Psoas muscle (tissue), 8 donors: ENCODE results near the gene GFRA1. TPM values are rescaled to one million over a fixed set of nuclear protein-coding genes. Genes with fewer than 3 reads are reported as not detected.

Experiments used
- ATAC-seq, 4 donors: fragments of 200-7000 bp; cut with Tn5 transposase; one replicate each; pipeline ENCODE4 v1.9.1; 2020; ENCODE audit warnings: moderate library complexity in 3 of 4, mild to moderate bottlenecking in 2 of 4
- DNase-seq, 2 donors: peaks; one replicate each; pipeline ENCODE4 v3.0.0-alpha.2; 2020
- H3K27ac ChIP-seq: fragments of 200-600 bp; one replicate; pipeline ENCODE4 v1.8.0; 2022
- H3K27me3 ChIP-seq, 3 donors: fragments of 200-600 bp in 1 of 3; one replicate each; pipeline versions ENCODE4 v1.6.1 to v1.8.0; 2013 to 2022; ENCODE audit warnings: low read length in 2 of 3, mild to moderate bottlenecking in 2 of 3, moderate library complexity in 1 of 3; ENCODE audit not compliant: insufficient read depth in 3 of 3
- H3K36me3 ChIP-seq, 2 donors: fragments of 200-600 bp in 1 of 2; one replicate each; pipeline versions ENCODE4 v1.6.1 to v1.8.0; 2013 to 2022; ENCODE audit warnings: low read depth in 1 of 2, mild to moderate bottlenecking in 1 of 2, moderate library complexity in 1 of 2; ENCODE audit not compliant: insufficient read depth in 1 of 2
- H3K4me1 ChIP-seq: fragments of 200-600 bp; one replicate; pipeline ENCODE4 v1.8.0; 2022
- H3K4me3 ChIP-seq: fragments of 200-600 bp; one replicate; pipeline ENCODE4 v1.8.0; 2022; ENCODE audit warnings: mild to moderate bottlenecking
- H3K9me3 ChIP-seq: fragments of 200-600 bp; one replicate; pipeline ENCODE4 v1.8.0; 2022
- CTCF ChIP-seq: fragments of 200-600 bp; IDR thresholded peaks from one replicate; pipeline ENCODE4 v1.8.0; 2022; ENCODE audit warnings: antibody characterized with exemption
- WGBS, 3 donors: extraction: QIAGEN DNeasy Blood & Tissue Kit; methylation state at CpG; one replicate each; pipeline versions ENCODE4 v1.1.6 to v1.1.7; 2013; 5-methylcytosine and 5-hydroxymethylcytosine counted together
- intact Hi-C, 2 donors: fragments of 100-400 bp; cut with DNase I; formaldehyde crosslinking; loops; one replicate each; pipeline versions ENCODE4 v1.11.0 to v1.14.2; 2022
- polyA plus RNA-seq, 3 donors: library from polyadenylated mRNA; stranded (reverse); fragments of 200-250 nt; gene quantifications; one replicate each; pipeline ENCODE4 v1.2.3, GENCODE V29; 2013
- total RNA-seq, 4 donors: library from RNA; stranded (reverse); fragmentation: NEBNext Ultra II Directional in 2 of 4; extraction: Animal tissue kit (Norgen Biotek cat#: 25700) in 2 of 4; gene quantifications; one replicate each; pipeline versions ENCODE4 v1.2.1 to v1.2.4, GENCODE V29; 2021 to 2023
- donor health status: healthy with polysubstance abuse.
- donor health status: DM: no; HTN: no; CAD: no; lungs with moderate emphysema.
- donor health status: Bipolar disorder and iron deficiency.
- donor health status: healthy.
- donor health status: DM: yes; HTN: yes; CAD: no.
- donor health status: DM: no; HTN: no; CAD: no.
- donor health status: DM: no; HTN: no; CAD: no.
- donor health status: DM: yes; HTN: yes; CAD: no.

Gene GFRA1
- total and polyA plus RNA-seq, 7 donors: 4.6 to 12.1 (median 7.1) TPM

DNA sequence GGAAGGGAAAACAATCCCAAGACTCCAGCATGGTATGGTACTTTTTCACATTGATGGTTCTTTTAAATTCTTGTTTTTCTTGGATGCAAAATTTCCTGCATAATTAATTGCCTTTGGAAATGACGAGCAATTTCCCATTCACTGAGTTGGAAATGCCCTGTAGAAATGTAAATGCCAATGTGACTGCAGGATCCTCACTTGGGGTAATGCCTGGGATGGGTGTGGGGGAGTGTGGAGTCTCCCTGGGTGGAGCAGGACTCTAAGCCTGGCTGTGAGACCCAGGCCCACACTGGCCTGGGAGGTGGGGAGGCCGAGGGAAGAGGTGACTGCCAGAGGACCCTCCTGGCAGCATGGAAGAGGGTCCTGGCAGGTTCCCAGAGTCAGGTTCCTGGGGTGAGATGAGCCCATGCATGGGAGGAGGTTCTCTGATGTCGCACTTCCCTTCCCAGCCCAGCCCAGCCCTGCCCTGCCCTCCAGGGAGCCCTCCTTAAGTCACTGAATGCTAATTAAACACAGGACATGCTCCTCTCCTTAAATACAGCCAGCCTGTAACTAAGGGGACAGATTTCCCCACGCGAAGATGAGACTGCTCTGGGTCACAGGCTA is 157.9 kb downstream of the GFRA1 start:
- Histone ChIP-seq H3K27me3 (no peaks in the 10 kb centered on the region), H3K36me3 (no peaks in the 10 kb centered on the region), H3K27ac (no peak overlapping the region), H3K9me3 (no peaks in the 10 kb centered on the region), H3K4me3 (no peak overlapping the region), H3K4me1 (no peaks in the 10 kb centered on the region)
- DNase-seq (no peak), ATAC-seq (no peak)
- TF ChIP-seq CTCF: no peak
- intact Hi-C loops: no loop called here
- WGBS, 3 donors: 75 to 78% (median 77%) methylated on average over 5 of the region's 5 CpGs

DNA sequence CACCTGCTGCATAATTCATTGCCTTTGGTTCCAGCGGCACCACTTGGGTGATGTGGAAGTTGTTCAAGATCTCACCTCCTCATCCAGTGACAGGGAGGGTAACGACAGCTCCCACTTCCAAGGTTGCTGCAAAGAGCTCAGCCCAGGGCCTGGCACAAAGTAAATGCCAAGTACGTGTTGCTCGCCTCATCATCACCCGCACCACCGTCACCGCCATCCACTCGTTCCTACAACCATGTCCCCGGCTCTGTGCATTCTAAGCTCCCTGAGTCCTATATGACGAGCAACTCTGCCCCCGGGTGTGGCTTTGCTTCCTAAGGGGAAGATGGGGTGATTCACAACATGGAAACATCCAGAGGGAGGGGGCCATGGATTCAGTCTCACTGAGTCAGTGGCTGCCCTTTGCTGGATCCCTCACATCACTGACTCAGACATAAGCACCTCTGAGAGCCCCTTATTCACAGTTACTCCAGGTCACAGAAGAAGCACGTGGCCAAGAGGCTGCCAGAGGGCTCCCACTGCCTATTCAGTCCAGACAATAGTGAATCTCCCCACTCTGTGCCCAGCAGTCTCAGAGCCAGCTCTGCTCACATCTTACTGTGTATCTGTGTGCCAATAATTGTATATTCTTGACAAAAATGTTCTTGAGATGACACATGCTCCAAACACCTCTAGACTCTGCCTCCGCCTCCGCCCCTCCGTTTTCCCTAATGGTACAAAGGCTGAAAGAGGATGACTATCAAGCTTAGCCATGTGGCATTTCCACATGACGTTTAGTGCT is 159.1 kb downstream of the GFRA1 start:
- H3K36me3 ChIP-seq: no peaks in the 10 kb centered on the region
- DNase-seq: no peak
- intact Hi-C loops: no loop called here
- H3K27ac ChIP-seq: no peak overlapping the region
- no peaks in the 10 kb centered on the region for H3K9me3 ChIP-seq
- H3K4me1 ChIP-seq: no peaks in the 10 kb centered on the region
- TF ChIP-seq CTCF: no peak
- 89 to 93% (median 90%) methylated on average over 16 of the region's 16 CpGs for WGBS, 3 donors
- H3K4me3 ChIP-seq: no peak overlapping the region
- H3K27me3 ChIP-seq: no peaks in the 10 kb centered on the region
- no peak for ATAC-seq

- no peak overlapping the region for H3K27ac ChIP-seq
- no peaks in the 10 kb centered on the region for H3K27me3 ChIP-seq
- ATAC-seq: no peak
- WGBS, 3 donors: 51 to 59% (median 51%) methylated on average over 17 of the region's 17 CpGs
- H3K4me3 ChIP-seq: no peak overlapping the region
- intact Hi-C loops: no loop called here
- H3K9me3 ChIP-seq: no peaks in the 10 kb centered on the region
- no peaks in the 10 kb centered on the region for H3K36me3 ChIP-seq
- no peak for DNase-seq
- H3K4me1 ChIP-seq: no peaks in the 10 kb centered on the region
- TF ChIP-seq CTCF: no peak
Observed at GRCh38 chr10:116112232-116113231, 160.5 kb downstream of the GFRA1 start.

DNA sequence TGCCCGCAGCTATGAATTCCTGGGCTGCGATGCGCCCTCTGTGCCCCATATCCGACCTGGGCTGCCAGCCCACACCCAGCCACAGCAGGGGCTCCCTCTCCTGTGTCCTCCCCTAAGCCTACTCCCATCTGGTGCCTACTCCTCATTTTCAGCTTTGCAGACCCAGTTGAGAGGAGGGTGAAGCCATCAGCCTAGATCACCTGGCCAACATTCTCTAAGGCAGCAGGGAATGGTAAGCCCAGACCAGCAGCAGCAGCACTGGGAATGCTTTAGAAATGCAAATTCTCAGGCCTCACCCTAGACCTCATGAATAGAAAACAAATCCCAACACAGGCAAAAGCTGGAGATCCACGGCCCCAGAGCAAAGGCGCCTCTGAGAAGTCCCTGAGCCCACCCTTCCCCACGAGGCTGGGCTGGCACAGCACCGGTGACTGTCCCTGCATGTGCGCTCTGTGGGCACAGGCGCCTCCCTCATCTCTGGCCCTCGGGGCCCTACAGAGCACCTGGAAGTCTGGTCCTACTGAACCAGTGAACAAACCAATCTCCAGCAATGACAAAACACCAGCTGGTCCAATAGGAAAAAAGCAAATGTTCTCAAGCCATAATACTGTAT is 161.4 kb downstream of the GFRA1 start:
- intact Hi-C loops: no loop called here
- no peaks in the 10 kb centered on the region for H3K36me3 ChIP-seq
- 84 to 86% (median 84%) methylated on average over 11 of the region's 11 CpGs for WGBS, 3 donors
- ATAC-seq (no peak), DNase-seq (no peak)
- H3K27ac ChIP-seq: no peak overlapping the region
- TF ChIP-seq CTCF: no peak
- H3K4me3 ChIP-seq: no peak overlapping the region
- H3K4me1 ChIP-seq: no peaks in the 10 kb centered on the region
- no peaks in the 10 kb centered on the region for H3K27me3 ChIP-seq
- no peaks in the 10 kb centered on the region for H3K9me3 ChIP-seq
